H9 (cell line): ENCODE measurements around the gene CPE. TPM values are rescaled to one million over a fixed set of nuclear protein-coding genes. Genes with fewer than 3 reads are reported as not detected.

Experiments
- DNase-seq: peaks from one replicate; pipeline ENCODE4 v3.0.0-alpha.2; 2017
- H2AFZ ChIP-seq: one replicate; pipeline ENCODE4 v1.6.1; 2013; ENCODE audit warnings: mild to moderate bottlenecking, low read length, control low read depth, moderate library complexity
- H2AK5ac ChIP-seq: 2 replicates; pipeline ENCODE4 v1.6.1; 2013; ENCODE audit warnings: low read length, control low read depth, mixed read lengths; ENCODE audit not compliant: insufficient read length
- H2BK120ac ChIP-seq: one replicate; pipeline ENCODE4 v1.6.1; 2013; ENCODE audit warnings: low read depth, mild to moderate bottlenecking, low read length, control low read depth, inconsistent platforms; ENCODE audit not compliant: poor library complexity, severe bottlenecking
- H2BK12ac ChIP-seq: 2 replicates; pipeline ENCODE4 v1.6.1; 2013; ENCODE audit warnings: low read length, control low read depth, mixed read lengths, low read depth; ENCODE audit not compliant: insufficient read length
- H2BK15ac ChIP-seq: 2 replicates; pipeline ENCODE4 v1.6.1; 2013; ENCODE audit warnings: low read depth, low read length, control low read depth
- H2BK20ac ChIP-seq: one replicate; pipeline ENCODE4 v1.6.1; 2013; ENCODE audit warnings: low read depth, mild to moderate bottlenecking, low read length, control low read depth, inconsistent platforms; ENCODE audit not compliant: poor library complexity, severe bottlenecking
- H2BK5ac ChIP-seq: 2 replicates; pipeline ENCODE4 v1.6.1; 2013; ENCODE audit warnings: low read length, control low read depth, mixed read lengths; ENCODE audit not compliant: insufficient read length
- H3K14ac ChIP-seq: 2 replicates; pipeline ENCODE4 v1.6.1; 2013; ENCODE audit warnings: low read length, control low read depth; ENCODE audit not compliant: insufficient read depth
- H3K18ac ChIP-seq: 2 replicates; pipeline ENCODE4 v1.6.1; 2013; ENCODE audit warnings: low read depth, mild to moderate bottlenecking, mixed read lengths, low read length, control low read depth; ENCODE audit not compliant: insufficient read length
- H3K23ac ChIP-seq: 2 replicates; pipeline ENCODE4 v1.6.1; 2013; ENCODE audit warnings: low read length, control low read depth, mixed read lengths, low read depth; ENCODE audit not compliant: insufficient read length
- H3K23me2 ChIP-seq: 2 replicates; pipeline ENCODE4 v1.6.1; 2013; ENCODE audit warnings: low read depth, mild to moderate bottlenecking, mixed read lengths, low read length, control low read depth; ENCODE audit not compliant: insufficient read length, poor library complexity, severe bottlenecking
- H3K27ac ChIP-seq: 2 replicates; pipeline ENCODE4 v1.5.1; 2013; ENCODE audit warnings: low read length, control low read depth, mixed read lengths, low read depth; ENCODE audit not compliant: insufficient read length
- H3K27me3 ChIP-seq: 2 replicates; pipeline ENCODE4 v1.6.1; 2013; ENCODE audit warnings: low read length, control low read depth, inconsistent platforms; ENCODE audit not compliant: insufficient read depth
- H3K4ac ChIP-seq: 2 replicates; pipeline ENCODE4 v1.6.1; 2013; ENCODE audit warnings: low read depth, mild to moderate bottlenecking, control low read depth, inconsistent platforms, low read length, moderate library complexity
- H3K4me1 ChIP-seq: 2 replicates; pipeline ENCODE4 v1.6.1; 2013; ENCODE audit warnings: low read length, control low read depth, inconsistent platforms; ENCODE audit not compliant: insufficient read depth
- H3K4me2 ChIP-seq: 2 replicates; pipeline ENCODE4 v1.6.1; 2013; ENCODE audit warnings: low read length, control low read depth, mixed read lengths; ENCODE audit not compliant: insufficient read length, insufficient read depth
- H3K56ac ChIP-seq: 2 replicates; pipeline ENCODE4 v1.6.1; 2013; ENCODE audit warnings: low read depth, mild to moderate bottlenecking, mixed read lengths, low read length, control low read depth; ENCODE audit not compliant: insufficient read length
- H3K79me1 ChIP-seq: 2 replicates; pipeline ENCODE4 v1.6.1; 2013; ENCODE audit warnings: low read depth, mild to moderate bottlenecking, moderate library complexity, low read length, control low read depth, inconsistent platforms; ENCODE audit not compliant: insufficient read depth, poor library complexity, severe bottlenecking
- H3K79me2 ChIP-seq: 2 replicates; pipeline ENCODE4 v1.6.1; 2013; ENCODE audit warnings: low read length, control low read depth, inconsistent platforms; ENCODE audit not compliant: insufficient read depth
- H3K9ac ChIP-seq: 2 replicates; pipeline ENCODE4 v1.6.1; 2013; ENCODE audit warnings: low read length, control low read depth, mixed read lengths; ENCODE audit not compliant: insufficient read length; ENCODE audit errors: extremely low read depth
- H3K9me3 ChIP-seq: one replicate; pipeline ENCODE4 v1.6.1; 2013; ENCODE audit warnings: low read depth, low read length, inconsistent platforms; ENCODE audit not compliant: control insufficient read depth
- H3T11ph ChIP-seq: one replicate; pipeline ENCODE4 v1.6.1; 2013; ENCODE audit warnings: mild to moderate bottlenecking, low read length, control low read depth, inconsistent platforms
- H4K20me1 ChIP-seq: one replicate; pipeline ENCODE4 v1.6.1; 2013; ENCODE audit not compliant: control insufficient read depth, insufficient read length, insufficient read depth
- H4K5ac ChIP-seq: 2 replicates; pipeline ENCODE4 v1.6.1; 2013; ENCODE audit warnings: low read depth, mild to moderate bottlenecking, mixed read lengths, low read length, control low read depth; ENCODE audit not compliant: insufficient read length
- H4K8ac ChIP-seq: replicated peaks from 2 replicates; pipeline ENCODE4 v1.6.1; 2013; ENCODE audit warnings: low read length, control low read depth, mixed read lengths, low read depth; ENCODE audit not compliant: insufficient read length
- H4K91ac ChIP-seq: 2 replicates; pipeline ENCODE4 v1.6.1; 2013; ENCODE audit warnings: low read depth, mild to moderate bottlenecking, moderate library complexity, mixed read lengths, low read length, control low read depth; ENCODE audit not compliant: insufficient read length
- H3K27ac Mint-ChIP-seq, 3 experiments: 2 replicates in 2 of 3; 3 replicates in 1 of 3; pipeline ENCODE4 v1.8.0; 2020 to 2021; ENCODE audit warnings: mixed read lengths in 3 of 3, mild to moderate bottlenecking in 1 of 3, moderate library complexity in 1 of 3
- H3K27me3 Mint-ChIP-seq: 2 replicates; pipeline ENCODE4 v1.8.0; 2021; ENCODE audit warnings: low read depth, mild to moderate bottlenecking, moderate library complexity, mixed read lengths
- H3K36me3 Mint-ChIP-seq, 3 experiments: 2 replicates in 2 of 3; 3 replicates in 1 of 3; pipeline ENCODE4 v1.8.0; 2020 to 2021; ENCODE audit warnings: low read depth in 3 of 3, mixed read lengths in 3 of 3; ENCODE audit not compliant: insufficient read depth in 1 of 3
- H3K4me1 Mint-ChIP-seq, 2 experiments: 2 replicates each; pipeline ENCODE4 v1.8.0; 2020; ENCODE audit warnings: mixed read lengths in 2 of 2
- H3K4me3 Mint-ChIP-seq, 2 experiments: 2 replicates in 1 of 2; 3 replicates in 1 of 2; pipeline ENCODE4 v1.8.0; 2020 to 2021; ENCODE audit warnings: mild to moderate bottlenecking in 2 of 2, mixed read lengths in 2 of 2, moderate library complexity in 1 of 2
- H3K9me3 Mint-ChIP-seq, 2 experiments: 2 replicates in 1 of 2; 3 replicates in 1 of 2; pipeline ENCODE4 v1.8.0; 2020; ENCODE audit warnings: mild to moderate bottlenecking in 2 of 2, mixed read lengths in 2 of 2, moderate library complexity in 1 of 2
- CTCF ChIP-seq: fragments of 200-600 bp; sonication (generic); conservative IDR thresholded peaks from 3 replicates; pipeline ENCODE4 v1.8.0; 2021; ENCODE audit warnings: antibody characterized with exemption, mild to moderate bottlenecking
- WGBS: extraction: QIAGEN DNeasy Blood & Tissue Kit; methylation state at CpG from one replicate; pipeline ENCODE4 v1.1.7; 2013; ENCODE audit warnings: missing lambda C conversion rate, low lambda C conversion rate, mixed read lengths; ENCODE audit not compliant: insufficient read length; ENCODE audit errors: extremely low coverage; 5-methylcytosine and 5-hydroxymethylcytosine counted together
- total RNA-seq: library from RNA; stranded (reverse); gene quantifications from 2 replicates; pipeline ENCODE4 v1.2.1, GENCODE V29; 2021

The CPE gene
- total RNA-seq, 1 experiment from 2014 or later: 10.0 TPM

- H2BK120ac ChIP-seq: no peak overlapping the region
- Mint-ChIP-seq H3K36me3 (no peaks in the 10 kb centered on the region), H3K27me3 (no peaks in the 10 kb centered on the region), H3K4me1 (peaks cover 13 to 27% of the 10 kb centered on the region in 2 experiments), H3K4me3 (no peak overlapping the region), H3K27ac (no peak overlapping the region), H3K9me3 (no peaks in the 10 kb centered on the region)
- H3K23me2 ChIP-seq: no peaks in the 10 kb centered on the region
- H2AK5ac ChIP-seq: no peak overlapping the region
- no peak overlapping the region for H2BK12ac ChIP-seq
- no peak overlapping the region for H3K9ac ChIP-seq
- no peak overlapping the region for H3K18ac ChIP-seq
- H3K27me3 ChIP-seq: no peaks in the 10 kb centered on the region
- DNase-seq: no peak
- no peak overlapping the region for H3K27ac ChIP-seq
- peaks cover 3% of the 10 kb centered on the region; the same call in 1 of the 2 replicates for H3K4me1 ChIP-seq
- H3K56ac ChIP-seq: no peak overlapping the region
- no peak overlapping the region for H4K5ac ChIP-seq
- no CpG with 5 or more reads among the region's 3 CpGs for WGBS
- H2AFZ ChIP-seq: no peak overlapping the region
- H4K91ac ChIP-seq: no peak overlapping the region
- no peak overlapping the region for H2BK5ac ChIP-seq
- no peak overlapping the region for H3K4ac ChIP-seq
- no peaks in the 10 kb centered on the region for H3K79me2 ChIP-seq
- no peak overlapping the region for H3K14ac ChIP-seq
- no peak overlapping the region for H2BK20ac ChIP-seq
- H3K79me1 ChIP-seq: no peaks in the 10 kb centered on the region
- TF ChIP-seq CTCF: no peak
- H4K8ac ChIP-seq: no peak overlapping the region
- no peak overlapping the region for H3T11ph ChIP-seq
- H3K4me2 ChIP-seq: no peak overlapping the region
- no peak overlapping the region for H3K23ac ChIP-seq
- H4K20me1 ChIP-seq: no peaks in the 10 kb centered on the region
- H3K9me3 ChIP-seq: no peaks in the 10 kb centered on the region
- H2BK15ac ChIP-seq: no peak overlapping the region
Observed at GRCh38 chr4:165437691-165438090, 58.9 kb downstream of the CPE start.
